Kidney capillary endothelial cell (primary cell): ENCODE data around the gene ZAP70.
"Not testable (repeated sequence)": the region's sequence is repeated elsewhere in the genome, so short reads cannot be mapped to it uniquely, and the experiment has no call there.

ENCODE experiments used
- DNase-seq: peaks from one replicate; pipeline ENCODE4 v3.0.0-alpha.2; 2018; ENCODE audit warnings: low spot score

The ZAP70 gene

DNA sequence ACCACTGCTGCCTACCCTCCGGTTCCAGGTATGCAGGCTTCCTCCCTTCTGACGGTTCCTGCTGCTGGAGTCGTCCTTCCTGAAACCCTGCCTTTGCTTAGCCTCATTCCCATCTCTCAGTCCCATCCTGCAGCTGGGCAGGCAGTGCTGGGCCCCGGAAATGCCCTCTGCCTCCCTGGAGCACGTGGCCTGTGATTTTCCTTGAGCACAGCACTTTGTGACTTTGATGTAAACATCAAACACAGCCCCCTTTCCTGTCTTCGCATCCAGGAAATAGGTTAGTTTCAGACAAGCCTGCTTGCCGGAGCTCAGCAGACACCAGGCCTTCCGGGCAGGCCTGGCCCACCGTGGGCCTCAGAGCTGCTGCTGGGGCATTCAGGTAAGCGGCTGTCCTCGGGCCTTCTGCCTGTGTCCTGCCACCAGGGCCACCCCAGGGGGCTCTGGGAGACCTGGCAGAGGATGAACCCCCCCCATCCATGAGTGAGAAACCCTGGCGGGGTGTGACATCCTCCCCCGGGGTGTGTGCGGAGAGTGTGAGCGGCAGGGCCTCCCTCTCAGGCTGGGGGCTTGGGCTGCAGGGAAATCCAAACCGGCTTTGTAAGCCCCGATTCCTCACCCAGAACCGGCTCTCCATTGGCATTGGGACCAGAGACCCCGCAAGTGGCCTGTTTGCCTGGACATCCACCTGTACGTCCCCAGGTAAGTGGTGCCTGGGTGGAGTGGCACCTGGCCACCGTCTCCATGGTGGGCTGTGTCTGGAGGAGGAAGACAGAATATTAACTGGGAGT lies at the start of gene ZAP70:
TSS of gene ZAP70 (plus strand) at position 281 of the 788 bp plus-strand sequence. CDS start 10,461 bp downstream, outside the sequence.
- no peak for DNase-seq

DNA sequence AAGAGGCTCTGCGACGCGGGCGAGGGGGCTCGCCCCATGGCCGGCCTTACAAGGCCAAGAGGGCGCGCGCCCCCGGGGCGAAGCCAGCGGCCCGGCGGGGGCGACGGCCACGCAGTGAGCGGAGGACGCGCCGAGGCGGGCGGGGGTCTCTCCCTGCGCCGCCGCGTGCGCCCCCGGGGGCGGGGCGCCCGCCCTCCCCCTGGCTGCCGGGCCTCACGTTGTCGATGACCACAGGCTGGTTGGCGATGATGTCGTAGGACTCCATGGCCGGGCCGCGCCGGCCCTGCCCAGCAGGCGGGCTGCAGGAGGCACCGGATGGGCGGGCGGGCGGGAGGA lies 49.8 kb upstream of the ZAP70 start:
- DNase-seq, result no peak

DNA sequence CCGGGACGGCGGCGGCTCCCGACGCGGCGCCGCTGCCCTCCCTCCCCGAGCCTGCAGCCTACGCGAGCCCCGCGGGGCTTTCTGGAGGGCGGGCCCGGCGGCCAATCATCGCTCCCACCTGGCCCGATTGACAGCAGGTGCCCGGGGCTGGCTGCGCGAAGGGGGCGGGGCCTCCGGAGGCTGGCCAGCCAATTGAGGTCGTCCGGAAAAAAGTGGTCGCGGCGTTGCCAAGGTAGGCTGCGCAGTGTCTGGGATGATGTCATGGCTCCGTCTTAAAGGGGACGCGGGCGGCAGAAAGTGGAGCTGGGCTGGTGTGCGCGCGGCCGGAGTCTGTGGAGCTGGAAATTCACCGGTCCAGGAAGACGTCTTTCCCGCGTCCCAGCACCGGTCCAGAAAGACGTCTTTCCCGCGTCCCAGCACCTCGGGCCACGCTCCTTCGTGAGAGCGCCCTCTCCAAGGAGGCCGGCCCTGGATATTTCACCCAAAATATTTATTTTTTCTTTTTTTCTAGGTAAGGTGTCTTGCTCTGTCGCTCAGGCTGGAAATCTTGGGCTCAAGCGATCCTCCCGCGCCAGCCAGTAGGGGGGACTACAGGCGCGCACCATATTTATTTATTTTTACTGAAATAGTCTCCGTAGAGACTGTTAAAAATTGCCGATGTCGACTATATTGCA lies 49.3 kb upstream of the ZAP70 start, which contains the start of gene ACTR1B:
TSS of gene ACTR1B (minus strand) at position 83 of the 674 bp plus-strand sequence. CDS start 154 bp downstream, outside the sequence.
- DNase-seq, result peak; percentile 98

DNA sequence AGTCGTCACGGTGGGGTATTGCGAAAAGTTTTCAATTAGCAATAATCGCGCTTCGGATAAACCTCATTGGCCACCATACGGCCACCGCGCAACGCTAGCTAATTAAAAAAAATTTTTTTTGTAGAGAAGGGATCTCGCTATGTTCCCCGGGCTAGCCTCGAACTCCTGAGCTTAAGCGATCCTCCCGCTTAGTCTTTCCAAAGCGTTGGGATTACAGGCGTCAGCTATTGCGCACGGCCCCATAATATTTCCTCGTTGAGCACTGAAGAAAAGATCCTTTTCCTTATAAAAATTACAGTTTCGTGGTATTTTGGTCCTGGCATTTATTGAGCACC lies 48.8 kb upstream of the ZAP70 start:
- DNase-seq, result no peak

DNA sequence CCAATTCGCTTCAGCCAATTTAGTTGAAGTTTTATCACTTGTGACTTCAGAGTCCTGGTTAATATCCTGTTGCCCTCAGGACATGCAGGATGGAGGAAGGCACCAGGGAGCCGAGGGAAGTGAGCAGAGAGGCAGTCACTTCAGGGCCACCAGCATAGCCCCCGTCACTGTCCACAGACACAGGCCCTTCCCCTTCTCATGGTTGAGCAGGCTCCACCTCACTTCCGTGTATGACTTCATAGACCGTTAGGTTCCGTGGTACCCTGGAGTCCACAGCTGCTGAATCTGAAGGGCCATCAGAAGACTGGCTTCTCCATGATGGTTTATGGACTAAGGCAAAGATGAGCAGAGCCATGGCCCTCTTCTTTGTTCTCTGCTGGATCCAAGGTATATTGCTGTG lies 43.9 kb upstream of the ZAP70 start, which contains the start of gene C2orf92:
TSS of gene C2orf92 (plus strand) at position 266 of the 400 bp plus-strand sequence. CDS start at position 342, 76 bp downstream.
- DNase-seq, result no peak

DNA sequence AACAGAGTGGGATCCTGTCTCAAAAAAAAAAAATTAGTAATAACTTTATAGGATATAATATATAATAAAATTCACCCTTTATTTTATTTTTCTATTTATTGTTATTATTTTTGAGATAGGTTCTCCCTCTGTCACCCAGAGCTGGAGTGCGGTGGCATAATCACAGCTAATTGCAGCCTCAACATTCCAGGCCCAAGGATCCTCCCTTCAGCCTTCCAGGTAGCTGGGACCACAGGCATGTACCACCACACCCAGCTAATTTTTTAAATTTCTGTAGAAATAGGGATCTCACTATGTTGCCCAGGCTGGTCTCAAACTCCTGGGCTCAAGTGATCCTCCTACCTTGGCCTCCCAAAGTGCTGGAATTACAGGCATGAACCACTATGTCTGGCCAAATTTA lies 42.9 kb upstream of the ZAP70 start:
- DNase-seq, result no peak

DNA sequence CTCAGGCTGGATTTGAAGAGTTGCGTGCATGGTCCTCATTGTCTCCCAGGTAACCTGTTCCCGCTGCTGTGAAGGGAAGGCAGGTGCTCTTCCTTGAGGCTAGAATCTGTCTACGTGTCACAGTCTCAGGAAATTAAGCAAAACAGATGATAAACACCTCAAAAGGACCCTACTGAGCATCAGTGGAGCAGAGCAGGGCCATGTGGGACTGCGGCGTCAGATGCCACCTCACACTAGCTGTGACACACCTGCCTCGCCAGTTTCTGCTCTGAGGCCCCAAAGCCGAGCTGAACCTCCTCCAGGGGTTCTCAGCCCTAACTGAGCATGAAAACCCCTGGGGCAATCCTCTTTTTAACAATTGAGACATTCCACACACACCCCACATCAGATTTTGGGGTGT lies 41.9 kb upstream of the ZAP70 start:
- no peak for DNase-seq

DNA sequence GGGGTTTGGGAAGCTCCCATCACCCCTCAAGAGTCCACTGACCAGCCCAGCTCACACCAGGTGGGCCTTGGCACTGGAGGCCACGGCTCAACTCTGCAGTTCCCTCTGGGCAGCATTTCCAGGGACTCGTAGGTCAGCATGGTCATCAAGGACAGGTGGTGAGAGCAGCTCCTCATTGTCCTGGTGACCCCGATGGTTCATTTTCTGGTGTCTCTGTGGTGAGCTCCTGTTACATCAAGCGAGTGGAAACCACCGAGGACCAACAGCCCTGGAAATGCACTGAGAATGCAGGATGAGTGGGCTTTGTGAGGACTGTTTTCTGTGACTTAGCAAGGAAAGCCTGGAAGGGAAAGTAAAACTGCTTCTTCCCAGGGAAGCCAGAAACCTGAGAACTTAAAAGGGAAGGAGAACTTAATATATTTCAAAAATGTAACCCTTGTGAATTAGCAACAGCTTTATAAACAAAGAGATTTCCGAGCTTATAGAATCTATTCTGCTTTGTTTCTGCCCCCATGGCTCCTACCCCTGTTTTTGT lies 40.7 kb upstream of the ZAP70 start:
- DNase-seq, result not testable (repeated sequence)

DNA sequence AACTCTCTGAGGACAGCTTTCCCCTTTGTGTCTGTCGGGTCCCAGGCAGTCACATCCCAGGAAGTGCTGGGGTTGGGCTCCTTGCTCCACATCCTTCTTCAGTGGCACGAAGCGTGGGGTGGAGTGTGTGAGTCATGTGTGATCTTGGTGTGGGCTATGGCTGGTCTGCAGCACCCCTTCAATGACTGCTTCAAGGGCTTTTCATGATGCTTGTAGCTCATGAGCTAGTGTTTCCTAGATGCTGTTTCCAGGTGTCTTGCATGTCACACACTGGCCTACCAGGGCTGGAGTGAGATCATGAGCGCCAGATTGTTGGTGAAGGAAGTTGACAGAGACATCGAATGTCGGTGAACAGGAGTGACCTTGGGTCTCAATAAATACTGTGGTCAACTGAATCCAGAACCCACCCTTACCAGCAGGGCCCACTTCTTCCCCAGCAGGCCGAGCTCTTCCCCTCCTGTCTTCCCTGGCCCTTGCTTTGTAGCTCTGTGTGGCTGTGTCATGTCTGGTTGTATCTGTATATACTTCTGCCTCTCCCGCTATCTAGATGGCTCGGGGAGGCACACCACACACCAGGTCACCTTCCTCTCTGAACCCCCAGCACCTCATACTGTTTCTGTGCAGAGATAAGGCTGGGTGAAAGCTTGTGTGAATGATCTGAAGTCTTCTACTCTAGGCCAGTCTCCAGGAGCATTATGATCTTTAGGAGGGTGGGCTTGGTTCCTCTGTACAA lies 40.0 kb upstream of the ZAP70 start:
- no peak for DNase-seq

DNA sequence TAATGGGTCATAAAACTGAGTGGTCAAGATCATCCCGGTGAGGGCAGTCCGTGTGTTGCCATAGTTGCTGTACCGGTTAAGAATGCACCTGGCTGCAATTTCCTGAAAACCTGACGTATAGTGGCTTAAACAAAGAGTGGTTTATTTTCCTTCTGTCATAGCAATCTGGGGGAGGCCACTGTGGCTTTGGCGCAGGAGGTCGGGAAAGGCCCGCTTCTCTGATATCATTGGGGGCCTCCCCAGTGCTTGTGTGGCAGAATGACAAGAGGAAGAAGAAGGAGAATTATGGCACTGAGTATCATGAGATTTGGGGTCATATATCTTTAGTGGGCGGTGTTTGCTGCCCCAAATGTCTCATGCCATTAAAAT lies 39.5 kb upstream of the ZAP70 start:
- no peak for DNase-seq

DNA sequence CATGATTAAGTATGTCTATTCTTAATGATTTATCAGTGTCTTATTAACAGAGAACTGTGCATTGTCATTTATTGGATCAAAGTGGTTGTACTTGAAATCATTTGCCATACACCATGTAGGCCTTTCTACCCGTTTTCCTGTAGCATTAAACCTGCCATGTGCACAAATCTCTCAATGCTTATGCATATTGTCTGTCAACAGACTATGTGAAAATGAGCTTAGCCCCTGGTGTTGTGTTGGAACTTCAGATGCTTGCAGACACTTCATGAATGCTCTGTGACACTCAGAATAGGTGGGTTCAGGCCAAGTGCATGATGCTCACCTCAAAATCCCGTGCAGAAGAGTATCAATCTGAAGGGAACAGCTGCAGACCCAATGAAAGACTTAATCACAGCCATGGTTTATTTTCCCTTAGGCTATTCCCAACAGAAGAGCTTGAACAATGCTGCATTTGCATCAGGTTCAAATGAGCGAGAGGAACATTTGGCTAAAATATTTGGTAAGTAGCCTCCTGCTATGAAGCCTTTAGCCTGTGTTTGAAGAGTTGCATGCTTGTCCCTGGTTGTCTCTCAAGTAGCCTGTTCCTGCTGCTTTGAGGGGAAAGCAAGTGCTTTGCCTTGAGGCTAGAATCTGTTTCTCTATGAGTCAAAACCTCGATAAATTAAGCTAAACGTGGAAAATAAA lies 37.8 kb upstream of the ZAP70 start:
- no peak for DNase-seq

DNA sequence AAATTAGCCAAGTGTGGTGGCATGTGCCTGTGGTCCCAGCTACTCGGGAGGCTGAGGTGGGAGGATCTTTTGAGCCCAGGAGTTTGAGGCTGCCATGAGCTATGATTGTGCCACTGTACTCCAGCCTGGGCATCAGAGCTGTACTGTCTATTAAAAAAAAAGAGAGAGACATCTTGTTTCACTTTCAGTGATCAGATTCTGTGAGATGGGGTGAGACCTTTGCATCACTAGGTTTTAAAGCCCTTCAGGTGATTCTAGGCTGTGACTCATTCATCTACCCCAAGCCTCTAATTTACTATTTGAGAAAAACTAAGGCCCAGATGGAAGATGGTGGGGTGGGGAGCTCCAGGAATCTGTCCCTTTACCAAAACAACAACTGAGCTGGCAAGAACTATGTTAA lies 36.8 kb upstream of the ZAP70 start:
- no peak for DNase-seq

DNA sequence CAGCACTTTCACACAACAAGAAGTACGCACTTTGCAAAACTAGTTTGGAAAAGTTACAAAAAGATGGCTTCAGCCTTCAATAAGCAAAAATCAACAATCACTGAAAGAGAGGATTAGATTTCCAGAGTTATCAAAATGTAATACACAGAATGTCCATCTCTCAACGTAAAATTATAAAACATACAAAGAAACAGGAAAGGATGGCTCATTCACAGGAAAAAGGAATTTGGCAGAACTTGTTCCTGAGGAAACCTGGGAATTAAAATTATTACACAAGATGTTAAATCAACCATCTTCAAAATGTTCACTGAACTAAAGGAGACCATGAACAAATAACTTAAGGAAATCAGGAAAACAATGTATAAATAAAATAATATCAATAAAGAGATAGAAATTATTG lies 35.9 kb upstream of the ZAP70 start:
- DNase-seq, result peak; percentile 16

DNA sequence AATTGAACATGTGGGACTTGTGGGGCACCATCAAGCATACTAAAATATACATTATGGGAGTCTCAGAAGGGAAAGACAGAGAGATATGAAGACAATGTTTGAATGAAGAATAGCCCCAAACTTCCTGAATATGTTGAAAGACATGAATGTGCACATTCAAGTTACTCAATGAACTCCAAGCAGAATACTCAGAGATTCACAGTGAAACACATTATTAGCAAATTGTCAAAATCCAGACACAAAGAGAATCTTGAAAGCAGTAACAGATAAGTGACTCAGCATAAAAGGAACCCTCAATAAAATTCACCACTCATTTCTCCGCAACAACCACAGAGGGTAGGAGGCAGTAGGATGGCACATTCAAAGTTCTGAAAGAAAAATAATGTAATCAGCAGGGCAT lies 35.1 kb upstream of the ZAP70 start:
- DNase-seq, result no peak

DNA sequence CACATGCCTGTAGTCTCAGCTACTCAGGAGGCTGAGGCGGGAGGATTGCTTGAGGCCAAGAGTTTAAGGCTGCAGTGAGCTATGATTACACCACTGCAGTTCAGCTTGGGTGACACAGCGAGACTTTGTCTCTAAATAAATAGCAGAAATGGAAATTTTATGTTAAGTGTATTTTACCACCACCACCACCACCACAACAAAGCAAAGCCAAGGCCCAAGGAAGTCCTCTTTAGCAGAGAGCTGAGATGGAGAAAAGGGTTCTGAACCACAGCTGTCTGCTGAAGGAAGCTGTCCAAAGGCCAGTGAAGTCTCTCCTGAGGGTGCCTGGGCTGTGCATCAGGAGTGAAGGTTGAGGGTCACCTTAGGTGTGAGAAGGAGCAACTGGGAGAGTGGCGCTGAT lies 26.1 kb upstream of the ZAP70 start:
- DNase-seq, result not testable (repeated sequence)

DNA sequence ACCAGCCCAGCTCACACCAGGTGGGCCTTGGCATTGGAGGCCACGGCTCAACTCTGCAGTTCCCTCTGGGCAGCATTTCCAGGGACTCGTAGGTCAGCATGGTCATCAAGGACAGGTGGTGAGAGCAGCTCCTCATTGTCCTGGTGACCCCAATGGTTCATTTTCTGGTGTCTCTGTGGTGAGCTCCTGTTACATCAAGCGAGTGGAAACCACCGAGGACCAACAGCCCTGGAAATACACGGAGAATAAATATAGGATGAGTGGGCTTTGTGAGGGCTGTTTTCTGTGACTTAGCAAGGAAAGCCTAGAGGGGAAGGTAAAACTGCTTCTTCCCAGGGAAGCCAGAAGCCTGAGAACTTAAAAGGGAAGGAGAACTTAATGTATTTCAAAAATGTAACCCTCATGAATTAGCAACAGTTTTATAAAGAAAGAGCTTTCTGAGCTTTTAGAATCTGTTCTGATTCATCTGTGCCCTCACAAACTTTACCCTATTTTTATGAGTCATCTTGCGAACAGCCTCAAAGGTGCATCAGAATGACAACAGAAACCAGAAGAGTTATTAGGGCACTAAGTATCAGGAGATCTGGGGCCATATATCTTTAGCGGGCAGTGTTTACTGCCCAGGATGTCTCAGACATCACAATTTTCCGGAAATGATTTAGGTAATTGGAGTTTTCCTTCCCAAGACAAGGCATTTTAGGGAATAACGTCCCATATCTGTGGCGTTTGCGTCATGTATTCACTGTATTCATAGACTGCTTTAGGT lies 25.1 kb upstream of the ZAP70 start:
- no peak for DNase-seq

DNA sequence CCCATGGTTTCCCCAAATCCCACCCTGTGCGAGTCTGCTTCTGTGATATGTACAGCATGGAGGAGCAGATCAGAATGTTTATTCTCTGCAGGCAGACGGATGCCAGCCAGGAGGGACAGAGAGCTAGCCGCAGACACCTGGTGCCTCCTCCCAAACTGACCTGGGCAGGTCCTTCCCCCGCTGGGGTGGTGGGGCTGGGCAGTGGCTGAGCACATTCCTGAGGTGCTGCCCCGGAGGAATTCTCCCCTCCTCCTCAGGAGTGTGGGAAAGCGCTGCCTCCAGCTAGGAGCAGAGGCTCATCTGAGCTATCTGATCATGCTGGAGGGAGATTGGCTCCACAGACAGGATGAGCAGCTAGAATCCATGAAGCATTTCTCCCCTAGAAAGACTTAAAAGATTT lies 22.2 kb upstream of the ZAP70 start:
- no peak for DNase-seq

DNA sequence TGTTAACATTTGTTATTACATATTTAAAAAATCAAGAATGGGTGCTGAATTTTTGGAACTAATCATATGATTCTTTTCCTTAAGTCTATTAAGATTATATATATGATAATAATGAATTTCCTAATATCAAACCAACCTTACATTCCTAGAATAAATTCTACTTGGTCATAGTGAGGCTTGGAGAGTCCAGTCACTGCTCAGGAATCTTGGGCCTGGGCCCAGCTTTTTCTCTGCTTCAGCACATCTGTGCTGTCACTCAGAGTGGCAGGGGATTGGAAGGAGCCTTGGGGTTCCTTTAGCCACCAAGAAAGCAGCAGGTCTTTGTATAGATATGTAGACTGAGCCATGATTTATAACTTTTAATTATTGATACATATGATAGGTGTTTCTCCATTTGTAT lies 19.9 kb upstream of the ZAP70 start:
- DNase-seq, result no peak

DNA sequence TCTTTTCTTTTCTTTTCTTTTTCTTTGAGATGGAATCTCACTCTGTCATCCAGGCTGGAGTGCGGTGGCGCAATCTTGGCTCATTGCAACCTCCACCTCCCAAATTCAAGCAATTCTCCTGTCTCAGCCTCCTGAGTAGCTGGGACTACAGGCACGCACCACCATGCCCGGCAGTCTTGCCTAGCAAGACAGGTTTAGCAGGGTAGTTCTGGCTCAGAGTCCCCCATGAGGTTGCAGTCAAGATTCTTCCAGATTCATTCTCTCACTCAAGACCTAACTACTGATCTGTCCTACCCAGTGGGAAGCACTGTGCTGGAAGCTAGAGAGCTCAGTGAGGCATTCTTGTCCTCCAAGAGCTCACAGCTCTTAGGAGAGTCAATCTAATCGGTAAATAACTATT lies 17.6 kb upstream of the ZAP70 start:
- DNase-seq, result no peak

DNA sequence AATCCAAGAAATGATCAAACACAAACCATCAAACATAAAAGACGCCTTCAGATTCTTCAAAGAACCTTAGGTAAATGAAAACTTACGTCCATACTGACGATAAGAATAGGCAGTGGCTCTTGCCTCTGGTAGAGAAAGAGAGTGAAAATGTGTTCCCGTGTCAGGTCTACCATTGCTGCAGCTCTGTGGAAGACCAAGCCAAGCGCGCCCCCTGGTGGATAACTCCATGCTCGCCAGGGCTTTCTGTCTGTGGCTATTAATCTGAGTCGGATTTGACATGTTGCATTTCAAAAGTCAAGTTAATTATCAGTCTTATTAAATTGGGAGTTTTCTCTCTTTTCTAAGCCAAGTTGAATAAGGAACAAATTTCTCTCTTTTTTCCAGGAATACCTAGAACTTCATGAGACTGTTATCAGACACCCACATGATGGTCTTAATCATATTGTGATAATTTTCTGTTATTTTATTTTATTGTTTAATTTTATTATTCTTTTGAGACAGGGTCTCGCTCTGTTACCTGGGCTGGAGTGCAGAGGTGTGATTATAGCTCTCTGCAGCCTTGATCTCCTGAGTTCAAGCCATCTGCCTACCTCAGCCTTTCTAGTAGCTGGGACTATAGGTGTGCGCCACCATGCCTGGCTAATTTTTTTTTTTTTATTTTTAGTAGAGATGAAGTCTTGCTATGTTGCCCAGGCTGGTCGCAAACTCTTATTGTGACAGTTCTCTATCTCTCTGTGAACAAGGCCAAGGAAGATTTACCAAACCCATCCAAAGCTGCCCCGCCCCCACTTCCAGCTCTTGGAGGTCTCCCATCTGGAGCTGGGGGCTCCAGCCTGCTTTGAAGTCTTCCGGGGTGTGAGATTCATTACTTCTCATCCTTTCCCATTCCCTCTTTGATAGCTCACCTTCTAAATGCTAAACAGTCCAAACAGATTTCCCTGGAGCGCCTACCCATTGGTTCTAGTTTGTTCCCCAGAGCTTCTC lies 15.8 kb upstream of the ZAP70 start:
- peak; percentile 77 for DNase-seq
